Measurements from ENCODE around the gene ERG. TPM values are rescaled to one million over a fixed set of nuclear protein-coding genes. Genes with fewer than 3 reads are reported as not detected.

ERG gene, protein sequence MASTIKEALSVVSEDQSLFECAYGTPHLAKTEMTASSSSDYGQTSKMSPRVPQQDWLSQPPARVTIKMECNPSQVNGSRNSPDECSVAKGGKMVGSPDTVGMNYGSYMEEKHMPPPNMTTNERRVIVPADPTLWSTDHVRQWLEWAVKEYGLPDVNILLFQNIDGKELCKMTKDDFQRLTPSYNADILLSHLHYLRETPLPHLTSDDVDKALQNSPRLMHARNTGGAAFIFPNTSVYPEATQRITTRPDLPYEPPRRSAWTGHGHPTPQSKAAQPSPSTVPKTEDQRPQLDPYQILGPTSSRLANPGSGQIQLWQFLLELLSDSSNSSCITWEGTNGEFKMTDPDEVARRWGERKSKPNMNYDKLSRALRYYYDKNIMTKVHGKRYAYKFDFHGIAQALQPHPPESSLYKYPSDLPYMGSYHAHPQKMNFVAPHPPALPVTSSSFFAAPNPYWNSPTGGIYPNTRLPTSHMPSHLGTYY
- polyA plus RNA-seq (2012; ENCODE audit: insufficient read length, low read depth) = 0.21 TPM

DNA sequence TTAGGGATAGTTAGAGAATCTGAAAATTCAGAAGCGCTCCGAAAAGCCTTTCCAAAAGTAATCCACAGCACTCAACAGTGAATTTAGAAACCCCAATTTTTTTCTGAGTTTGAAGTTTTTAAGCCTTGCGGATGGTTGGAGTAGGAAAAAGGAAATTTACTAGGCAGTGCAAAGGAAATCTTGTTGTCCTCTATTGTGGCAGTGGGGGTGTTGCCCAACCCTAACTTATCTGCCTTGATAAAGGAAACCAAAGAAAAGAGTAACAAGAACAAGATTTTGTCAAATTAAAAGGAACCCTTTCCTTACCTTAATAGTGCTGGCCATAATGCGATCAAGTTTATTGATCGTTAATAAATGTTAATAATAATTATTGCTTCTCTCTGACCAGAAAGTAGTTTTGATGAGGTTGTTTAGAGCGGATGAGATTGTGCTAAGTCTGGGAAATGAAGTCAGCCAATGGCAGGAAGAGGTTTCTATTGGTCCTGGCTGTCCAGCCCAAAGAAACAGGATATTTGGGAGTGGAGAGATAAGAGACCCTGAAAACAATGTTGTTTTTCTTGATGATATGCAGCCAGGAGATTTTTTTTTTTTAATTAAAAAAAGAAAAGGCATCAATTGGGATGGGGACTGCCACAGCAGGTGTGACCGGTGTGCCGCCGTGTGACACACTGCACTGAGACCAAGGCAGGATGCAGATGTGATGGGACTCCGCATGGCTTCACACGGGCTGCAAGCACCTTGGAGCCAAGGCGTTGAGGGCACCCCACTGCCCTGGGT lies at the start of gene ERG:
TSS of gene ERG (minus strand) at position 421 of the 777 bp plus-strand sequence. CDS start at position 324, 97 bp downstream.
- no peak for TF ChIP-seq TAF1 (IDR thresholded peaks at IDR 0.05; ENCODE audit: borderline replicate concordance, insufficient read depth, low read length)
- no peak for TF ChIP-seq FOXP2 (optimal IDR thresholded peaks at IDR 0.05; ENCODE audit: borderline replicate concordance, extremely low read depth, extremely low read length, insufficient read depth)

DNA sequence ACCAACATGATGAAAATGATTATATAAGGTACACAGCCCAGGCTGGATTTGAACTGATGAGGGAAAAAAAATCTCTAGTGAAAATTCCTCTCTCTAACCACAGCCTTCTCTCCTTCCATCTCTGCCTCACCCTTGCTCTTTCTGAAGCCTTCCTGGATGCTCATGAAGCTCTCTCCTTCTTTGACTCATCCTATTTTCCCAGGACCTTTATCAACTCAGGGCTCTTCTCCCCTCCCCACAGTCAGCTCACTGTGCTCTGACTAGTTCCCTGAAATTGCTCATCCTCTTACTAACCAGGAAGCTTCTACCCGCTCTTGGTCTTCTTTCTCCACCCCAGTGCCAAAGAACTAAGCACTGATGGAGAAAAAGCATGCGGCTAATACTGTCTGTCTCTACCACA lies 46.4 kb upstream of the ERG start:
- TF ChIP-seq SIN3A (IDR thresholded peaks at IDR 0.05; ENCODE audit: borderline replicate concordance, insufficient read depth, low read length) = no peak
- TF ChIP-seq TAF1 (IDR thresholded peaks at IDR 0.05; ENCODE audit: borderline replicate concordance, insufficient read depth, low read length) = no peak
- no peak for TF ChIP-seq FOXP2 (optimal IDR thresholded peaks at IDR 0.05; ENCODE audit: borderline replicate concordance, extremely low read depth, extremely low read length, insufficient read depth)
- no peak for TF ChIP-seq POLR2AphosphoS5 (IDR thresholded peaks at IDR 0.05; ENCODE audit: low read depth, low read length)
- TF ChIP-seq, protein P1, sequence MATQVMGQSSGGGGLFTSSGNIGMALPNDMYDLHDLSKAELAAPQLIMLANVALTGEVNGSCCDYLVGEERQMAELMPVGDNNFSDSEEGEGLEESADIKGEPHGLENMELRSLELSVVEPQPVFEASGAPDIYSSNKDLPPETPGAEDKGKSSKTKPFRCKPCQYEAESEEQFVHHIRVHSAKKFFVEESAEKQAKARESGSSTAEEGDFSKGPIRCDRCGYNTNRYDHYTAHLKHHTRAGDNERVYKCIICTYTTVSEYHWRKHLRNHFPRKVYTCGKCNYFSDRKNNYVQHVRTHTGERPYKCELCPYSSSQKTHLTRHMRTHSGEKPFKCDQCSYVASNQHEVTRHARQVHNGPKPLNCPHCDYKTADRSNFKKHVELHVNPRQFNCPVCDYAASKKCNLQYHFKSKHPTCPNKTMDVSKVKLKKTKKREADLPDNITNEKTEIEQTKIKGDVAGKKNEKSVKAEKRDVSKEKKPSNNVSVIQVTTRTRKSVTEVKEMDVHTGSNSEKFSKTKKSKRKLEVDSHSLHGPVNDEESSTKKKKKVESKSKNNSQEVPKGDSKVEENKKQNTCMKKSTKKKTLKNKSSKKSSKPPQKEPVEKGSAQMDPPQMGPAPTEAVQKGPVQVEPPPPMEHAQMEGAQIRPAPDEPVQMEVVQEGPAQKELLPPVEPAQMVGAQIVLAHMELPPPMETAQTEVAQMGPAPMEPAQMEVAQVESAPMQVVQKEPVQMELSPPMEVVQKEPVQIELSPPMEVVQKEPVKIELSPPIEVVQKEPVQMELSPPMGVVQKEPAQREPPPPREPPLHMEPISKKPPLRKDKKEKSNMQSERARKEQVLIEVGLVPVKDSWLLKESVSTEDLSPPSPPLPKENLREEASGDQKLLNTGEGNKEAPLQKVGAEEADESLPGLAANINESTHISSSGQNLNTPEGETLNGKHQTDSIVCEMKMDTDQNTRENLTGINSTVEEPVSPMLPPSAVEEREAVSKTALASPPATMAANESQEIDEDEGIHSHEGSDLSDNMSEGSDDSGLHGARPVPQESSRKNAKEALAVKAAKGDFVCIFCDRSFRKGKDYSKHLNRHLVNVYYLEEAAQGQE (IDR thresholded peaks at IDR 0.05; ENCODE audit: insufficient read depth in 1 of 2, low read depth in 2 of 2, low read length in 2 of 2) = no peak

DNA sequence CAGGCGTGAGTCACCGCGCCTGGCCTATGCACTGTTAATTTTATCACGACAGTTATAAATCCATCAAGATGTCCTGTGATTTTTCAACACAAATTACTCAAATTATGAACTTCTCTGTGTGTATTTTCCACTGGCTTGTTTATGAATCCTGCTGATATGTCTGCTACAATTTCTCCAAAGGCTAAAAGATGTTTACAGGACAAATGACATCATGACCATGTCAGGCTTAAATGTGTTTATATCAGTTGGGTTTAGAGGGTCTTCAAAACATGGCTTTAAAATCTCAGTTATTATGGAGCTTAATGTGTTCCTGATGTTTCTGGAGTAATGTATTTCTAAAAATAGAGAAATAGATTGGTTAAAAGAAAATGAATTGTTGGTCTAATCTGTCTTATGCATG lies 44.0 kb upstream of the ERG start:
- no peak for TF ChIP-seq POLR2AphosphoS5 (IDR thresholded peaks at IDR 0.05; ENCODE audit: low read depth, low read length)
- TF ChIP-seq SIN3A (IDR thresholded peaks at IDR 0.05; ENCODE audit: borderline replicate concordance, insufficient read depth, low read length) = no peak
- TF ChIP-seq, protein P1 (IDR thresholded peaks at IDR 0.05; ENCODE audit: insufficient read depth in 1 of 2, low read depth in 2 of 2, low read length in 2 of 2) = no peak
- TF ChIP-seq FOXP2 (optimal IDR thresholded peaks at IDR 0.05; ENCODE audit: borderline replicate concordance, extremely low read depth, extremely low read length, insufficient read depth) = no peak
- no peak for TF ChIP-seq TAF1 (IDR thresholded peaks at IDR 0.05; ENCODE audit: borderline replicate concordance, insufficient read depth, low read length)

DNA sequence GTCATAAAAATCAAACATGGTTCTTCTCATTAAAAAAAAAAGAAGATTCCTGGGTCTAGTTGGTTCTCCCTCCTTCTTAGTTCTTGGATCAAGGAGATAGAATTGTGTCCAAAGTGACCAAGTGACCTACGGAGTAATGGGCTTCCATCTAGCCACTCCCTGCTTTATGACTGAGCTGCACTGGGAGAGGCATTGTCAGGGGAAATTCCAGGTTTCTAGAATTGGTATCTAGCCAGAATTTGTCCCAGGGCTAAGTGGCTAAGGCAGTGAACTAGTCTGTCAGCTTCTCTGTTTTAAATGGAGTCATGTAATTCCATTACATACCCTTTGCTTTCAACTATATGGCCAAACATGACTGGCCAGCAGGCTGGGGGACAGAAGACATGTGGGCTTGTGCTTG lies 40.1 kb upstream of the ERG start:
- TF ChIP-seq, protein P1 (IDR thresholded peaks at IDR 0.05; ENCODE audit: insufficient read depth in 1 of 2, low read depth in 2 of 2, low read length in 2 of 2) = no peak
- TF ChIP-seq TAF1 (IDR thresholded peaks at IDR 0.05; ENCODE audit: borderline replicate concordance, insufficient read depth, low read length) (no peak), FOXP2 (optimal IDR thresholded peaks at IDR 0.05; ENCODE audit: borderline replicate concordance, extremely low read depth, extremely low read length, insufficient read depth) (no peak), POLR2AphosphoS5 (IDR thresholded peaks at IDR 0.05; ENCODE audit: low read depth, low read length) (no peak), SIN3A (IDR thresholded peaks at IDR 0.05; ENCODE audit: borderline replicate concordance, insufficient read depth, low read length) (no peak)

DNA sequence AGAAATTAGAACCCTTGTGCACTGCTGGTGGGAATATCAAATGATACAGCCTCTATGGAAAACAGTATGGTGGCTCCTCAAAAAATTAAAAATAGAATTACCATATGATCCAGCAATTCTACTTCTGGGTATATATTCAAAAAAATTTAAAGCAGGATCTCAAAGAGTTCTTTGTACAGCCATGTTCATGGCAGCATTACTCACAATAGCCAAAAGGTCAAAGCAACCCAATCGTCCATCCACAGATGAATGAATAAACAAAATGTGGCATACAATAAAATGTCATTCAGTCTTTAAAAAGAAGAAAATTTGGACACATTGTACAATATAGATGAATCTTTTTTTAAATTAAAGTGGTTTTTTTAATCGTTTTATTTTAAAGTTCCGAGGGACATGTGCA lies 36.3 kb upstream of the ERG start:
- TF ChIP-seq POLR2AphosphoS5 (IDR thresholded peaks at IDR 0.05; ENCODE audit: low read depth, low read length) (no peak), FOXP2 (optimal IDR thresholded peaks at IDR 0.05; ENCODE audit: borderline replicate concordance, extremely low read depth, extremely low read length, insufficient read depth) (no peak), TAF1 (IDR thresholded peaks at IDR 0.05; ENCODE audit: borderline replicate concordance, insufficient read depth, low read length) (no peak), SIN3A (IDR thresholded peaks at IDR 0.05; ENCODE audit: borderline replicate concordance, insufficient read depth, low read length) (no peak)
- TF ChIP-seq, protein P1 (IDR thresholded peaks at IDR 0.05; ENCODE audit: insufficient read depth in 1 of 2, low read depth in 2 of 2, low read length in 2 of 2) = no peak
